ENCODE measurements around the gene EPHX1.

EPHX1 gene

GRCh38 chr1:225891229-225891972 is 81.5 kb downstream of the EPHX1 start:
- no peak for TF ChIP-seq EZH2phosphoT487 (IDR thresholded peaks at IDR 0.05; ENCODE audit: low read depth)
- TF ChIP-seq, protein P1, sequence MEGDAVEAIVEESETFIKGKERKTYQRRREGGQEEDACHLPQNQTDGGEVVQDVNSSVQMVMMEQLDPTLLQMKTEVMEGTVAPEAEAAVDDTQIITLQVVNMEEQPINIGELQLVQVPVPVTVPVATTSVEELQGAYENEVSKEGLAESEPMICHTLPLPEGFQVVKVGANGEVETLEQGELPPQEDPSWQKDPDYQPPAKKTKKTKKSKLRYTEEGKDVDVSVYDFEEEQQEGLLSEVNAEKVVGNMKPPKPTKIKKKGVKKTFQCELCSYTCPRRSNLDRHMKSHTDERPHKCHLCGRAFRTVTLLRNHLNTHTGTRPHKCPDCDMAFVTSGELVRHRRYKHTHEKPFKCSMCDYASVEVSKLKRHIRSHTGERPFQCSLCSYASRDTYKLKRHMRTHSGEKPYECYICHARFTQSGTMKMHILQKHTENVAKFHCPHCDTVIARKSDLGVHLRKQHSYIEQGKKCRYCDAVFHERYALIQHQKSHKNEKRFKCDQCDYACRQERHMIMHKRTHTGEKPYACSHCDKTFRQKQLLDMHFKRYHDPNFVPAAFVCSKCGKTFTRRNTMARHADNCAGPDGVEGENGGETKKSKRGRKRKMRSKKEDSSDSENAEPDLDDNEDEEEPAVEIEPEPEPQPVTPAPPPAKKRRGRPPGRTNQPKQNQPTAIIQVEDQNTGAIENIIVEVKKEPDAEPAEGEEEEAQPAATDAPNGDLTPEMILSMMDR (IDR thresholded peaks at IDR 0.05; ENCODE audit: low read depth, low read length) = no peak
- Histone ChIP-seq H3K36me3 (replicated peaks; ENCODE audit: low read depth, low read length) (no peaks in the 10 kb centered on the region), H3K27me3 (ENCODE audit: low read depth, low read length) (no peaks in the 10 kb centered on the region), H3K27ac (ENCODE audit: low read length) (no peak overlapping the region), H3K9ac (ENCODE audit: low read length) (no peak overlapping the region), H2AFZ (ENCODE audit: low read depth, low read length) (no peak overlapping the region), H3K79me2 (ENCODE audit: low read length) (no peaks in the 10 kb centered on the region), H3K4me3 (ENCODE audit: low read length) (no peak overlapping the region), H3K4me2 (ENCODE audit: low read length) (no peak overlapping the region), H3K9me3 (ENCODE audit: insufficient read depth, low read length) (no peaks in the 10 kb centered on the region), H4K20me1 (ENCODE audit: insufficient read depth, low read length) (no peaks in the 10 kb centered on the region), H3K4me1 (ENCODE audit: low read length) (peaks cover 6% of the 10 kb centered on the region)

- Histone ChIP-seq H3K9me3 (ENCODE audit: insufficient read depth, low read length) (no peaks in the 10 kb centered on the region), H3K27ac (ENCODE audit: low read length) (no peak overlapping the region), H4K20me1 (ENCODE audit: insufficient read depth, low read length) (no peaks in the 10 kb centered on the region), H3K4me1 (ENCODE audit: low read length) (peaks cover 15% of the 10 kb centered on the region), H3K9ac (ENCODE audit: low read length) (no peak overlapping the region), H3K4me3 (ENCODE audit: low read length) (no peak overlapping the region), H2AFZ (ENCODE audit: low read depth, low read length) (no peak overlapping the region), H3K36me3 (replicated peaks; ENCODE audit: low read depth, low read length) (no peaks in the 10 kb centered on the region), H3K4me2 (ENCODE audit: low read length) (no peak overlapping the region), H3K27me3 (ENCODE audit: low read depth, low read length) (no peaks in the 10 kb centered on the region), H3K79me2 (ENCODE audit: low read length) (no peaks in the 10 kb centered on the region)
- TF ChIP-seq, protein P1 (IDR thresholded peaks at IDR 0.05; ENCODE audit: low read depth, low read length) = no peak
- TF ChIP-seq EZH2phosphoT487 (IDR thresholded peaks at IDR 0.05; ENCODE audit: low read depth) = no peak
Measured at GRCh38 chr1:225892307-225892706, 82.4 kb downstream of the EPHX1 start.

All from OCI-LY3 (cell line).